Adrenal gland (tissue), 5 donors: ENCODE data around the gene SACM1L.

ENCODE experiments used
- POLR2A ChIP-seq, 2 donors: fragments of 450-650 bp; IDR thresholded peaks; one replicate each; pipeline ENCODE4 v1.6.1; 2017; ENCODE audit warnings: antibody characterized with exemption in 2 of 2, mild to moderate bottlenecking in 2 of 2, moderate library complexity in 1 of 2
- TF ChIP-seq, protein P1 (sequence below), 6 experiments: fragments of 450-650 bp in 4 of 6; fragments of 200-600 bp in 2 of 6; sonication (generic) in 1 of 6; IDR thresholded peaks; 1 replicate in 5 of 6; 2 replicates in 1 of 6; pipeline versions ENCODE4 v1.5.1 to v1.8.0; 2016 to 2021; ENCODE audit warnings: antibody characterized with exemption in 6 of 6, mild to moderate bottlenecking in 2 of 6, moderate library complexity in 1 of 6
- donor health status: DM: no; HTN: no; CAD: no.

DNA sequence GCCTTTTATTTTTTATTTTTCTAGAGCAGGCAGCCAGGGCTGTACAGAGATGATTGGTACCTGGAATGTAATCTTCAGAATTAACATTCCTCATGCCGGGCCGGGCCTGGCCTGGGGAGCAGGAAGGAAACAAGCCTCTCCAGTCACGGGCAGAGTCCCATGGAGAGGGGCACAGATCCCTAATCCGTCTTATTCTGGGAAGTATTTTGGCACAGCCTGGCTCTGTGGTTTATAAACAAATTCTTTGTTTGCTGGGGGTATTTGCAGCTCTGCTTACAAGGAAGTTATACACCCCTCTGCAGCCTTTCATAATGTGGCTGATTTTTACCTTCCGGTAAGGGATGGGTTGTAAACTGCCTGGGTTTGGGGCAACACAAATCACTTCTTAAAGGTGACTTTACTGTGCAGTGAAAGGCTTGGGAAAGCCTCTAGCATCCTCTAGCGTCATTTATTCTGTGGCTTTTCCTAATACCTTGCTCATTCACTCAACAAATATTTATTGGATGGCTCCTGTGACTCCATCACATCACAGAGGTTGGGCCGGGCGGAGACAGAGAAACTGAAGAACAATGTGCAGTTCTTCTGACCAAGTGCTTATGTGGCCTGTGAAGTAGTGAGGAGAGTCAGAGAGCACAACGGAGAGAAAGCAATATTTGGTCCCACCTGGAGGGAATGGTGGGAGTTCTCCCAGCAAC is 104.4 kb downstream of the SACM1L start:
- TF ChIP-seq, protein P1, sequence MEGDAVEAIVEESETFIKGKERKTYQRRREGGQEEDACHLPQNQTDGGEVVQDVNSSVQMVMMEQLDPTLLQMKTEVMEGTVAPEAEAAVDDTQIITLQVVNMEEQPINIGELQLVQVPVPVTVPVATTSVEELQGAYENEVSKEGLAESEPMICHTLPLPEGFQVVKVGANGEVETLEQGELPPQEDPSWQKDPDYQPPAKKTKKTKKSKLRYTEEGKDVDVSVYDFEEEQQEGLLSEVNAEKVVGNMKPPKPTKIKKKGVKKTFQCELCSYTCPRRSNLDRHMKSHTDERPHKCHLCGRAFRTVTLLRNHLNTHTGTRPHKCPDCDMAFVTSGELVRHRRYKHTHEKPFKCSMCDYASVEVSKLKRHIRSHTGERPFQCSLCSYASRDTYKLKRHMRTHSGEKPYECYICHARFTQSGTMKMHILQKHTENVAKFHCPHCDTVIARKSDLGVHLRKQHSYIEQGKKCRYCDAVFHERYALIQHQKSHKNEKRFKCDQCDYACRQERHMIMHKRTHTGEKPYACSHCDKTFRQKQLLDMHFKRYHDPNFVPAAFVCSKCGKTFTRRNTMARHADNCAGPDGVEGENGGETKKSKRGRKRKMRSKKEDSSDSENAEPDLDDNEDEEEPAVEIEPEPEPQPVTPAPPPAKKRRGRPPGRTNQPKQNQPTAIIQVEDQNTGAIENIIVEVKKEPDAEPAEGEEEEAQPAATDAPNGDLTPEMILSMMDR (IDR thresholded peaks at IDR 0.05), result no peak
- no peak for TF ChIP-seq POLR2A (IDR thresholded peaks at IDR 0.05)
